ENCODE data around the gene DCTD. TPM values are rescaled to one million over a fixed set of nuclear protein-coding genes. Genes with fewer than 3 reads are reported as not detected.

The DCTD gene
- total RNA-seq, 1 donor from 2014 or later = 76.8 TPM

DNA sequence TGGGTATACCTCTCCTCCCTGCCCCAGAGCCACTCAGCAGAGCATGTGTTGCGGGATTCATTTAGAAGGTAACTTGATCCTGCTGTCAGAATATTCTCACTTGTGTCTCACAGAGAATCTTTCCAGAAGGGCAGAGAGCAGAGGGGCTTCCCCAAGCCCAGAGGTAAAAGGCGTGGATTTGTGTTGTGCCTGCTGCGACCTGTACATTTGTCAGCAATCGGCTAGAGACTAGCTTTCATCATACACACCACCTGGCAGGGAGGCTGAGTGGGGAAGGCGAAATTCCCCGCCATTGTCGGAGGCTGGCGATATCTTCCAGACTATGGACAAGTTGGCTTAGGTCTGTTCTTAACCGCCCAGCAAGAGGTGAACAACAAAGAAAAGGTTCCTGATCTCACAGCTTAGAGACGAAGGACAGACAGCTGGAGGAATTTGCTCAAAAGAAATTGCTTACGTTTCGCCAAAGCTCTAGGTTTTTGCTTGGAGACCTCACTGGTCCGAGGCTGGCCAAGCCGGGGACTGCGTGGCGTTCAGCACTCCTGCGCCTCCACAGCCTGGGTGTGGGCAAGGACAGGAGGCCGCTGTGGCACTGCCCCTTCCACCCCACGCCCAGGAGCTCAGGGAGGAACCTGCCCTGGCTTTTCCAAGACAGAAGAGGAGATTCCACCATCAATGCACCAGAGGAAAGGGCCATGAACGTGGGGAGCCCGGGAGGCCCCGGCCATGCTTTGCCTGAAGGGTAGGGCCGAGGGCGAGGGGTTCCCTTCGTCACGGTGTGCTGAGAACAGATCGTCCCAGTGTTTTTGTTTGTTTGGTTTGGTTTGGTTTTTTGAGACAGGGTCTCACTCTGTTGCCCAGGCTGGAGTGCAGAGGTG, 69.4 kb downstream of the DCTD start:
- H3K27me3 Mint-ChIP-seq = peaks cover 7% of the 10 kb centered on the region
- H3K4me1 Mint-ChIP-seq = no peaks in the 10 kb centered on the region
- no peaks in the 10 kb centered on the region for H3K9me3 Mint-ChIP-seq
- intact Hi-C loops (cut with micrococcal nuclease) = no loop called here
- DNase-seq = no peak
- H3K4me3 Mint-ChIP-seq = no peak overlapping the region
- ChIA-PET CTCF (no interaction called here), POLR2A (no interaction called here)
- no peak for ATAC-seq (ENCODE audit: low read depth)
- H3K36me3 Mint-ChIP-seq (ENCODE audit: low read depth) = no peaks in the 10 kb centered on the region
- TF ChIP-seq, protein P1, sequence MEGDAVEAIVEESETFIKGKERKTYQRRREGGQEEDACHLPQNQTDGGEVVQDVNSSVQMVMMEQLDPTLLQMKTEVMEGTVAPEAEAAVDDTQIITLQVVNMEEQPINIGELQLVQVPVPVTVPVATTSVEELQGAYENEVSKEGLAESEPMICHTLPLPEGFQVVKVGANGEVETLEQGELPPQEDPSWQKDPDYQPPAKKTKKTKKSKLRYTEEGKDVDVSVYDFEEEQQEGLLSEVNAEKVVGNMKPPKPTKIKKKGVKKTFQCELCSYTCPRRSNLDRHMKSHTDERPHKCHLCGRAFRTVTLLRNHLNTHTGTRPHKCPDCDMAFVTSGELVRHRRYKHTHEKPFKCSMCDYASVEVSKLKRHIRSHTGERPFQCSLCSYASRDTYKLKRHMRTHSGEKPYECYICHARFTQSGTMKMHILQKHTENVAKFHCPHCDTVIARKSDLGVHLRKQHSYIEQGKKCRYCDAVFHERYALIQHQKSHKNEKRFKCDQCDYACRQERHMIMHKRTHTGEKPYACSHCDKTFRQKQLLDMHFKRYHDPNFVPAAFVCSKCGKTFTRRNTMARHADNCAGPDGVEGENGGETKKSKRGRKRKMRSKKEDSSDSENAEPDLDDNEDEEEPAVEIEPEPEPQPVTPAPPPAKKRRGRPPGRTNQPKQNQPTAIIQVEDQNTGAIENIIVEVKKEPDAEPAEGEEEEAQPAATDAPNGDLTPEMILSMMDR (IDR thresholded peaks at IDR 0.05) = no peak
- H3K27ac Mint-ChIP-seq = no peak overlapping the region

GRCh38 chr4:182846036-182846435, 71.2 kb downstream of the DCTD start:
- H3K4me1 Mint-ChIP-seq = no peaks in the 10 kb centered on the region
- H3K27ac Mint-ChIP-seq = no peak overlapping the region
- CTCF ChIA-PET = no interaction called here
- no peaks in the 10 kb centered on the region for H3K36me3 Mint-ChIP-seq (ENCODE audit: low read depth)
- TF ChIP-seq, protein P1 (IDR thresholded peaks at IDR 0.05) = no peak
- no peaks in the 10 kb centered on the region for H3K9me3 Mint-ChIP-seq
- POLR2A ChIA-PET = no interaction called here
- DNase-seq (no peak), ATAC-seq (ENCODE audit: low read depth) (no peak)
- H3K27me3 Mint-ChIP-seq = peaks cover 4% of the 10 kb centered on the region
- no peak overlapping the region for H3K4me3 Mint-ChIP-seq
- intact Hi-C loops (cut with micrococcal nuclease) = no loop called here

DNA sequence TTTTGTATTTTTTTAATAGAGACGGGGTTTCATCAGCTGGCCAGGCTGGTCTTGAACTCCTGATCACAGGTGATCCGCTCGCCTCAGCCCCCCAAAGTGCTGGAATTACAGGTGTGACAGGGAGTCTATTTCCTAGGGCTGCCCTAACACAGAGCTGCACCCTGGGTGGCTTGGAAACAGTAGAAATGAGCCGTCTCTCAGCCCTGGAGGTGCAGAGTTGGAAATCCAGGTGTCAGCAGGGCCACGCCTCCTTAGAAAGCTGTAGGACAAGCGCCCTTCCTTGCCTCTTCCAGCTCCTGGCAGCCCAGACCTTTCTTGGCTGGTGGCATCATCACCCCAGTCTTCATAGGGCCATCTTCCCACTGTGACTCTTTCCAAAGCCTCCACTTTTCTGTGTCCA, 71.6 kb downstream of the DCTD start:
- H3K9me3 Mint-ChIP-seq = no peaks in the 10 kb centered on the region
- H3K36me3 Mint-ChIP-seq (ENCODE audit: low read depth) = no peaks in the 10 kb centered on the region
- peaks cover 4% of the 10 kb centered on the region for H3K27me3 Mint-ChIP-seq
- DNase-seq (no peak), ATAC-seq (ENCODE audit: low read depth) (no peak)
- H3K27ac Mint-ChIP-seq = no peak overlapping the region
- ChIA-PET CTCF (no interaction called here), POLR2A (no interaction called here)
- no peaks in the 10 kb centered on the region for H3K4me1 Mint-ChIP-seq
- H3K4me3 Mint-ChIP-seq = no peak overlapping the region
- TF ChIP-seq, protein P1 (IDR thresholded peaks at IDR 0.05) = no peak
- intact Hi-C loops (cut with micrococcal nuclease) = no loop called here

GRCh38 chr4:182843808-182844325, 73.3 kb downstream of the DCTD start:
- Mint-ChIP-seq H3K27me3 (peaks cover 7% of the 10 kb centered on the region), H3K4me3 (no peak overlapping the region), H3K36me3 (ENCODE audit: low read depth) (no peaks in the 10 kb centered on the region), H3K4me1 (no peaks in the 10 kb centered on the region), H3K27ac (no peak overlapping the region), H3K9me3 (no peaks in the 10 kb centered on the region)
- POLR2A ChIA-PET = no interaction called here
- ATAC-seq (ENCODE audit: low read depth) (no peak), DNase-seq (no peak)
- CTCF ChIA-PET = no interaction called here
- intact Hi-C loops (cut with micrococcal nuclease) = no loop called here
- TF ChIP-seq, protein P1 (IDR thresholded peaks at IDR 0.05) = no peak

DNA sequence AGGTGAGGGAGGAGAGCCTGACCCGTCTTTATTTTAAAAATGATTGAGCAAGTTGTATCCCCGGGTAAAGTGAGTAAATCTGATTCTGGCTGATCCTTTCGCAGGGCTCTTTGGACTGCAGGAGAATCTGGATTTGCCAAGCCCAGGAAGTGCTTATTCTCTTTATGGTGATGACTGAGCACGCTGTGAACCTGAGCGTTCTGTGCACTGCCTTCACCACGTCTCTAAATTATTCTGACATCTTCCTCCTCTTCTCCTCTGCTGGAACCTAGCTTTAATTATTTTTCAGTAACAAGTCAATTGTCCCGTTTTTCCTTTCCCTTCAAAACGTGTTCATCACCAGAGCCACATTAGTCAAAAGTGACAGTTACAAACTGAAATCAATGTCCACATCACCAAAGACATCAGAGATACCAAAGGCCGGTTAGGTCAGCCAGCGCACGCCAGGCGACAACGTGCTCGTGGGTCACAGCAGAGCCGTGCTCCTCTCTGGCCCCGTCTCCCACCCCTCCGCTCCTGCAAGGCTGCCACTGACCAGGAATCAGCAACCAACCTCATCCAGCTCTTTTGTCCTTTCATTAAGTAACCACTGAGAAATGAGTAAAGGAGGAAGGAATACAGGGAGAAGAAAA, 74.3 kb downstream of the DCTD start:
- H3K27ac Mint-ChIP-seq = no peak overlapping the region
- H3K27me3 Mint-ChIP-seq = peaks cover 11% of the 10 kb centered on the region
- no peaks in the 10 kb centered on the region for H3K4me1 Mint-ChIP-seq

More for the DNA sequence above, 74.3 kb downstream of the DCTD start:
- ATAC-seq (ENCODE audit: low read depth) (no peak), DNase-seq (no peak)
- H3K9me3 Mint-ChIP-seq = no peaks in the 10 kb centered on the region
- ChIA-PET POLR2A (no interaction called here), CTCF (no interaction called here)
- intact Hi-C loops (cut with micrococcal nuclease) = no loop called here
- no peak overlapping the region for H3K4me3 Mint-ChIP-seq
- no peaks in the 10 kb centered on the region for H3K36me3 Mint-ChIP-seq (ENCODE audit: low read depth)
- TF ChIP-seq, protein P1 (IDR thresholded peaks at IDR 0.05) = no peak
